ENCODE measurements around the gene ERP44. TPM values are rescaled to one million over a fixed set of nuclear protein-coding genes. Genes with fewer than 3 reads are reported as not detected.
A peak's percentile ranks its signal among the peaks of the same experiment; 100 is the strongest.
"Not testable (repeated sequence)": the region's sequence is repeated elsewhere in the genome, so short reads cannot be mapped to it uniquely, and the experiment has no call there.

Gene ERP44
- total RNA-seq, 1 donor from 2014 or later = 17.0 TPM

- DNase-seq = no peak
Observed at GRCh38 chr9:100100146-100100667, 1.4 kb upstream of the ERP44 start.

GRCh38 chr9:100099722-100100042 is 882 bp upstream of the ERP44 start:
- no peak for DNase-seq

DNA sequence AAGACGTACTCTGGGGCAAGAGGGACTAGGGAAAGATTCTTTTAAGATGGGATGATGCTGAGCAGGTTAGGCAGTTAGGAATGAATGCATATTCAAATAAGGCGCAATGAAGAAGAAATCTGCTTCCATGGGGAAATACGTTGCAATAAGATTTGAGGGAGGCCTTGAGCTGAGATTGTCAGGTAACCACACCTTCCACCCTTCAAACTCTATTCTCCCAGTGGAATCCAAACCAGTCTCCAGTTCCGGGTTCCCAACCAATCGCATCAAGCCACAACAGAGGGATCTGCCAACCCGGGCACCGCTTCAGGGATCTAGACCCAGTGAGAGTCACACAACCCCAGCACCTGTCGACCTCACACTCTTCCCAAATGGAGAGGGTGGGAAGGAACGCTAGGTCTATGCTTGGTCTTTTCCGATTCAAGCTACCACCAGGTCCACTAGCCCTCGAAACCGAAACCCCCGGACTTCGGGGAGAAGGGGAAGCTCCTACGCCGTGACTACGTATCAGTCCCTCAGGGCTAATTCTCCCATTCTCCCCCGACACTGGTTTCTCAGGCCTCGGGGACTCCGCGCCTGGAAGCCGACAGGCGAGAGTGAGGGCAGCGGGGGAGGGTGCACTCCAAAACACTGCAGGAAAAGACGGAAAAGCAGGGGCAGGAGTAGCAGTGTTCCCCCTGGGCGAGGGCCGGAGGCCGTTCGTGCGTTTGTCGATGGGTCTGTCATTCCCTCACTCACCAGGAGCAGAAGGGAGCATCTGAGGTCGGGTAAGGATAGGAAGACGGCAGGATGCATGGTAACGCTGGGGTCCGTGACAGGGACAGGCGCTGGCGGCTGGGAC is 534 bp downstream of the ERP44 start:
- peak; percentile 67 for DNase-seq

- DNase-seq = no peak
Observed at GRCh38 chr9:100096378-100096916, 2.4 kb downstream of the ERP44 start.

DNA sequence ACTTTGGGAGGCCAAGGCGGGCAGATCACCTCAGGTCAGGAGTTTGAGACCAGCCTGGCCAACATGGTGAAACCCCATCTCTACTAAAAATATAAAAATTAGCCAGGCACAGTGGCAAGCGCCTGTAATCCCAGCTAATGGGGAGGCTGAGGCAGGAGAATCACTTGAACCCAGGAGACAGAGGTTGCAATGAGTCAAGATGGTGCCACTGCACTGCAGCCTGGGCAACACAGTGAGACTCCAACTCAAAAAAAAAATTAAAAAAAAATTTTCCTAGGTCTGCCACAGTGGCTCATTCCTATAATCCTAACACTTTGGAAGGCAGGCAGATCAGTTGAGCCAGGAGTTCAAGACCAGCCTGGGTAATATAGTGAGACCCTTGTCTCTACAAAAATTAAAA is 4.4 kb downstream of the ERP44 start:
- not testable (repeated sequence) for DNase-seq

GRCh38 chr9:100092066-100092465 is 6.7 kb downstream of the ERP44 start:
- DNase-seq = no peak

DNA sequence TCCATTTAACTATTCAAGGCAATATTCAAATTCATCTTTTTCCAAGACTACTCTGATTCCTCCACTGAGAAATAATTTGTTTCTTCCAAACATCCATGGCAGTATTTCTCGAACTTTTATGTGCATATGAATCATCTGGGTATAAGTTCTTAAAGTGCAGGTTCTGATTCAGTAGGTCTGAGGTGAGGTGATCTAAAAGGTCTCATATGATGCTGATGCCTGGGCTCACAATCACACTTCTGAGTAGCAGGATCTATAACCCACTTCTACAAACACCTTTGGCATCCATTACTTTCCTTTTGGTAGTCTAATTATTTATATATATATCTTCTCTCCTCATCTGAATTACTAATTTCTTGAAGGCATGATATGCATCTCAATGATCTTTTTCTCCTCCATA is 7.2 kb downstream of the ERP44 start:
- DNase-seq = no peak

- no peak for DNase-seq
Observed at GRCh38 chr9:100090880-100091279, 7.9 kb downstream of the ERP44 start.

DNA sequence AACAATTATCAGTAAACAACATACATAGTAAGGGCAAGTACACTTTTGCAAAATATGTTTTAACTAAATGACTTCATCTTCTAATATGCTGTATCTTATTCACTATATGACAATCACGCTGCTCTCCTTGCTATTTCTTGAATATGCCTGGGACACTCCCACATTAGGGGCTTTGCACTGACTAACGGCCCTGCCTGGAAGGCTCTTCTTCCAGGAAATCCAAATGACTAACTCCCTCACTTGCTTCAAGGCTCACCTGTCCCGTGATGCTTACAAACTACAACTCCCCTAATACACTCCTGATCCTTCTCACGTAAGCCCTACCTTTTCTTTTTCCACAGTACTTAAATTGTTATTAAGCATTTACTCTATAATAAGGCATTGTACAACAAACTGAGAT is 10.6 kb downstream of the ERP44 start:
- no peak for DNase-seq

DNA sequence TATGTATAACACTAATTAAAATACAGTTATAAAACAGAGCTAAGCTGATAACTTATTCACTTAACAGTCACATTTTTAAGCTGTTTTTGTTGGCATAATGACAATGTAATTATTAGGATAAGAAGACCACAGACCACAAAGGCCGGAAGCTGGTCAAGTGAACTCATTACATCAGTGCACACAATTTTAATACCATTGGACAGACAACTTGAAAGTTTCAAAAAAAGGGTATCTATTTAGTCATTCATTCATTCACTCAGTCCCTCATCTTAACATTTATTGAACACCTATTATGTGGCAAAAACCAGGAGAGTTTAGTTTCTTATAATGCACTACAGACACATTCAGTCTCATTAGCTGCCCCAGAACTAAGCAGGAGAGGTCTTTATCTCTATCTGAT is 11.6 kb downstream of the ERP44 start:
- DNase-seq = no peak

GRCh38 chr9:100086097-100086635 is 12.6 kb downstream of the ERP44 start:
- no peak for DNase-seq

DNA sequence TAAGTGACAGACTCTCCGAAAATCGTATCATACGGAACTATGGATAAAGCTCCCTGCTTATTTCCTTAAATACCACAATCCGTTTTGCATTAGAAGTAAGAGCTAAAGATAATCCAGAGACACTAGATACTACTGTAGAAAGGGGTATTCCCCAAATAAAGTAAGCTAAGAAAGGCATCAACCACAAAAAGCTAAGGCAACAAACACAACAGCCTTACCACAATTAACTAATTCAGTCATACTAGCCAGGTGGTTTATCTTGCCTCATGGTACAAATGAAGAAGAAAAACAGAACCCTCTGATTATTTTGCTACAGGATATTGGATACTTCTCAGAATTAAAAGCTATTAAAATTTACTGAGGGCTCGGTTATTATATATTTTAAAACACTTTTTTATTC is 14.1 kb downstream of the ERP44 start:
- DNase-seq = no peak

- no peak for DNase-seq
Observed at GRCh38 chr9:100084128-100084453, 14.7 kb downstream of the ERP44 start.

DNA sequence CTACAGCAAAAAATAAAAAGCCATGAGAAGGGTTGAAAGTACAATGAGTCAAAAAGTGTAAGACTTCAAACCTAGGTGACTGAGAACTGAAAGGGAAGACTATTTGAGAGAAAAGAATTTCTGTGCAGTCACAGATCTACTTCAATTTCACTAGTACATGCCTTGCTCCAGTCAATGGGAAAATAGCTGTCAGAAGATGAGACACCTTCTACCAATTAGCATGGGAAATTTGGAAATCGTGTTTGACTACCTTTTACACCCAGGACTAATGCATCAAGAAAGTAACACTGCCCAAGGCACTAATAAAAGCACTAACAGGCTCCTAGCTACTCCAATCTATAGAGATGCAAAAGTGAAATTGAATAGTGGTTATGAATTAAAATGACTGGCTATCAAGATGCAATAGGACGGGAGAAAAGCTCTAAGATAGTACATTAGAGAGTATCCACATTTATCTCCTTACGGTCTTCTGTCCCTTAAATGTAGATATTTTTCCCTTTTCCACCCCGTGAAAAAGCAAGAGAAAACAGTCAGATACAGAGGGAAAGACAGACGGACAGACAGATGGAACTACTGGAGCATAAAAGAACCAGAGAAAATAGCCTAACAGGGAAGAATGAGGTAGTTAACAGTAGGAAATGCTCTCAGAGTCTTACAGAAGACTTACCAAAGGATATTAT is 15.2 kb downstream of the ERP44 start:
- DNase-seq = no peak

DNA sequence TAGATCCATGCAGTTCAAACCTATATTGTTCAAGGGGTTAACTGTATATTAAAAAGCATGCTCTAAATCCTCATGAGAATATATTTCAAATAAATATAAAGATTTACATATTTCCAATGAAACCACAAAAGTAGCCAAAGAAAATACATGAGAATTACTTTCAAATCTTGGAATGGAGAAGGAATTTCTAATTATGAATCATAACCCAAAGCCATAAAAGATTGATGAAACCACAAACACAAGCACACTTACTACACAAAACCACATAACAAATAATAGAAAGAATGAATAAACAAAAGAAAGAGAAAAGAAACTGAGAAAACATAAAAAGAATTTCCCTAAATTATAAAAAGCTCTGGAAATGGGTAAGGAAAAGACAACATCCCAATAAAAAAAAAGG is 16.0 kb downstream of the ERP44 start:
- DNase-seq = no peak

DNA sequence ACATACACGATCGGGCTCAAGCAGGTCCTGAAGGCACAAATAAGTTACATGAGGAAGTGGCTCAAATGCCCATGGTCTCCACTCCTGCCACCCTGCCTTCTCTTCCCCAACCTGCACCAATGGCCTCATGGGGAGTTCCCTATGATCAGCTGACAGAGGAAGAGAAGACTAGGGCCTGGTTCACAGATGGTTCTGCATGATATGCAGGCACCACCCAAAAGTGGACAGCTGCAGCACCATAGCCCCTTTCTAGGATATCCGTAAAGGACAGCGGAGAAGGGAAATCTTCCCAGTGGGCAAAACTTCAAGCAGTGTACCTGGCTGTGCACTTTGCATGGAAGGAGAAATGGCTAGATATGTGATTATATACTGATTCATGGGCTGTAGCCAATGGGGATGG is 22.5 kb downstream of the ERP44 start:
- DNase-seq = not testable (repeated sequence)

- DNase-seq = no peak
Observed at GRCh38 chr9:100074989-100075388, 23.8 kb downstream of the ERP44 start.

GRCh38 chr9:100074093-100074492 is 24.7 kb downstream of the ERP44 start:
- DNase-seq = no peak

GRCh38 chr9:100072805-100073204 is 26.0 kb downstream of the ERP44 start:
- no peak for DNase-seq

- no peak for DNase-seq
Observed at GRCh38 chr9:100071271-100071670, 27.5 kb downstream of the ERP44 start.

- no peak for DNase-seq
Observed at GRCh38 chr9:100070104-100071041, 28.4 kb downstream of the ERP44 start.

DNA sequence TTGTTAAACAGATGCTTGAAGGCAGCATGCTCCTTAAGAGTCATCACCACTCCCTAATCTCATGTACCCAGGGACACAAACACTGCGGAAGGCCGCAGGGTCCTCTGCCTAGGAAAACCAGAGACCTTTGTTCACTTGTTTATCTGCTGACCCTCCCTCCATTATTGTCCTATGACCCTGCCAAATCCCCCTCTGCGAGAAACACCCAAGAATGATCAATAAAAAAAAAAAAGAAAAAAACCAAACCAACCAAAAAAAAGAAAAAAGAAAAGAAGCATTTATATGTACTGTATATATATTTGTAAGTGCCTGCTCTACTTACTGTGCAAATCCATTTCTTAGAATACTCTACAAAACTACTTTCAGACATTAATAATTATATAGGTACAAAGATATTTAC is 29.7 kb downstream of the ERP44 start:
- DNase-seq = not testable (repeated sequence)
